ENCODE results near the gene TINAGL1. TPM values are rescaled to one million over a fixed set of nuclear protein-coding genes. Genes with fewer than 3 reads are reported as not detected.

The TINAGL1 gene
- total RNA-seq, 1 donor from 2014 or later: 5.7 TPM

DNA sequence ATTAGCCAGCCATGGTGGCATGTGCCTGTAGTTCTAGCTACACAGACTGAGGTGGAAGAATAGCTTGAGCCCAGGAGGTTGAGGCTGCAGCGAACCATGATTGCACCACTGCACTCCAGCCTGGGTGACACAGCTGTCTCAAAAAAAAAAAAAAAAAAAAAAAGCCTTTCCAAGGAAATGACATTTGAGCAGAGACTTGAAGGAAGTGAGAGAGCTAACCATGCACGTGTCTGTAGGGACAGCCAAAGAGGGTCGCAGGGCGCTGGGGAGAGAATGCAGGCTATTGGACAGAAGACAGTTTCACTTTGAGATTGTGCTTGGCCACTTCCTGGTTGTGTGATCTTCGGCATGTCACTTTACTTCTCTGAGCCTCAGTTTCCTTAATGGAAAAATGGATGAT is 48.0 kb downstream of the TINAGL1 start:
- no peak for FAIRE-seq
- Histone ChIP-seq H3K9me3 (ENCODE audit: insufficient read depth, low read depth, low read length) (no peaks in the 10 kb centered on the region), H3K4me1 (ENCODE audit: insufficient read depth, low read length) (peaks cover 35% of the 10 kb centered on the region), H4K20me1 (ENCODE audit: insufficient read depth, low read length) (peaks cover 31% of the 10 kb centered on the region), H2AFZ (ENCODE audit: low read depth, low read length) (no peak overlapping the region), H3K27ac (ENCODE audit: low read depth, low read length) (no peak overlapping the region), H3K27me3 (ENCODE audit: insufficient read depth, low read length) (no peaks in the 10 kb centered on the region), H3K4me2 (ENCODE audit: low read length) (no peak overlapping the region), H3K4me3 (ENCODE audit: insufficient read depth, low read depth, low read length) (no peak overlapping the region), H3K36me3 (ENCODE audit: insufficient read depth, low read length) (no peaks in the 10 kb centered on the region), H3K79me2 (ENCODE audit: insufficient read depth, low read length) (no peaks in the 10 kb centered on the region), H3K9ac (ENCODE audit: low read length) (no peak overlapping the region)
- TF ChIP-seq, protein P1, sequence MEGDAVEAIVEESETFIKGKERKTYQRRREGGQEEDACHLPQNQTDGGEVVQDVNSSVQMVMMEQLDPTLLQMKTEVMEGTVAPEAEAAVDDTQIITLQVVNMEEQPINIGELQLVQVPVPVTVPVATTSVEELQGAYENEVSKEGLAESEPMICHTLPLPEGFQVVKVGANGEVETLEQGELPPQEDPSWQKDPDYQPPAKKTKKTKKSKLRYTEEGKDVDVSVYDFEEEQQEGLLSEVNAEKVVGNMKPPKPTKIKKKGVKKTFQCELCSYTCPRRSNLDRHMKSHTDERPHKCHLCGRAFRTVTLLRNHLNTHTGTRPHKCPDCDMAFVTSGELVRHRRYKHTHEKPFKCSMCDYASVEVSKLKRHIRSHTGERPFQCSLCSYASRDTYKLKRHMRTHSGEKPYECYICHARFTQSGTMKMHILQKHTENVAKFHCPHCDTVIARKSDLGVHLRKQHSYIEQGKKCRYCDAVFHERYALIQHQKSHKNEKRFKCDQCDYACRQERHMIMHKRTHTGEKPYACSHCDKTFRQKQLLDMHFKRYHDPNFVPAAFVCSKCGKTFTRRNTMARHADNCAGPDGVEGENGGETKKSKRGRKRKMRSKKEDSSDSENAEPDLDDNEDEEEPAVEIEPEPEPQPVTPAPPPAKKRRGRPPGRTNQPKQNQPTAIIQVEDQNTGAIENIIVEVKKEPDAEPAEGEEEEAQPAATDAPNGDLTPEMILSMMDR (IDR thresholded peaks at IDR 0.05; ENCODE audit: insufficient read depth, low read depth, low read length): no peak
- TF ChIP-seq EZH2 (IDR thresholded peaks at IDR 0.05; ENCODE audit: insufficient read depth, low read length): no peak
- Mint-ChIP-seq H3K36me3 (ENCODE audit: low read depth, unreplicated experiment) (peaks cover 11% of the 10 kb centered on the region), H3K27ac (ENCODE audit: unreplicated experiment) (peak overlapping the region; percentile 71), H3K4me1 (ENCODE audit: low read depth, unreplicated experiment) (peaks cover 35% of the 10 kb centered on the region), H3K27me3 (ENCODE audit: low read depth, unreplicated experiment) (peaks cover 8% of the 10 kb centered on the region), H3K9me3 (ENCODE audit: unreplicated experiment) (no peaks in the 10 kb centered on the region), H3K4me3 (ENCODE audit: unreplicated experiment) (no peak overlapping the region)
- no peak for DNase-seq (ENCODE audit: low read depth)

- no peak for DNase-seq (ENCODE audit: low read depth)
- Histone ChIP-seq H3K27me3 (ENCODE audit: insufficient read depth, low read length) (no peaks in the 10 kb centered on the region), H3K36me3 (ENCODE audit: insufficient read depth, low read length) (peaks cover 5% of the 10 kb centered on the region), H3K4me1 (ENCODE audit: insufficient read depth, low read length) (peaks cover 35% of the 10 kb centered on the region), H3K79me2 (ENCODE audit: insufficient read depth, low read length) (no peaks in the 10 kb centered on the region), H3K9me3 (ENCODE audit: insufficient read depth, low read depth, low read length) (no peaks in the 10 kb centered on the region), H3K27ac (ENCODE audit: low read depth, low read length) (no peak overlapping the region), H4K20me1 (ENCODE audit: insufficient read depth, low read length) (peaks cover 32% of the 10 kb centered on the region), H2AFZ (ENCODE audit: low read depth, low read length) (no peak overlapping the region), H3K9ac (ENCODE audit: low read length) (peak overlapping the region; percentile 43), H3K4me2 (ENCODE audit: low read length) (peak overlapping the region; percentile 67), H3K4me3 (ENCODE audit: insufficient read depth, low read depth, low read length) (no peak overlapping the region)
- no peak for FAIRE-seq
- TF ChIP-seq EZH2 (IDR thresholded peaks at IDR 0.05; ENCODE audit: insufficient read depth, low read length): no peak
- TF ChIP-seq, protein P1 (IDR thresholded peaks at IDR 0.05; ENCODE audit: insufficient read depth, low read depth, low read length): no peak
- H3K36me3 Mint-ChIP-seq (ENCODE audit: low read depth, unreplicated experiment): peaks cover 10% of the 10 kb centered on the region
- peak overlapping the region; percentile 71 for H3K27ac Mint-ChIP-seq (ENCODE audit: unreplicated experiment)
- H3K27me3 Mint-ChIP-seq (ENCODE audit: low read depth, unreplicated experiment): peaks cover 3% of the 10 kb centered on the region
- no peak overlapping the region for H3K4me3 Mint-ChIP-seq (ENCODE audit: unreplicated experiment)
- H3K9me3 Mint-ChIP-seq (ENCODE audit: unreplicated experiment): no peaks in the 10 kb centered on the region
- peaks cover 35% of the 10 kb centered on the region for H3K4me1 Mint-ChIP-seq (ENCODE audit: low read depth, unreplicated experiment)
Observed at GRCh38 chr1:31624731-31625514, 48.6 kb downstream of the TINAGL1 start.

All from astrocyte (in vitro differentiated cells and primary cell).